Measurements from ENCODE around the gene MZT2B. TPM values are rescaled to one million over a fixed set of nuclear protein-coding genes. Genes with fewer than 3 reads are reported as not detected.
"Not testable (repeated sequence)": the region's sequence is repeated elsewhere in the genome, so short reads cannot be mapped to it uniquely, and the experiment has no call there.

Gene MZT2B
- polyA plus RNA-seq, 3 donors = 57.2 to 81.4 (median 70.4) TPM

- not testable (repeated sequence) for DNase-seq (ENCODE audit: low read depth in 3 of 3, low spot score in 2 of 3)
Observed at GRCh38 chr2:130152136-130152815, 29.8 kb upstream of the MZT2B start.

GRCh38 chr2:130152816-130153595, 29.1 kb upstream of the MZT2B start:
- no peak for DNase-seq (ENCODE audit: low read depth in 3 of 3, low spot score in 2 of 3)

GRCh38 chr2:130153721-130154422, 28.2 kb upstream of the MZT2B start:
- not testable (repeated sequence) for DNase-seq (ENCODE audit: low read depth in 3 of 3, low spot score in 2 of 3)

GRCh38 chr2:130154423-130154770, 27.7 kb upstream of the MZT2B start:
- DNase-seq (ENCODE audit: low read depth in 3 of 3, low spot score in 2 of 3) = not testable (repeated sequence)

GRCh38 chr2:130154773-130155765, 27.0 kb upstream of the MZT2B start:
- no peak for DNase-seq (ENCODE audit: low read depth in 3 of 3, low spot score in 2 of 3)

- DNase-seq (ENCODE audit: low read depth in 3 of 3, low spot score in 2 of 3) = not testable (repeated sequence)
Observed at GRCh38 chr2:130155956-130156623, 26.0 kb upstream of the MZT2B start.

- DNase-seq (ENCODE audit: low read depth in 3 of 3, low spot score in 2 of 3) = no peak
Observed at GRCh38 chr2:130156624-130157004, 25.4 kb upstream of the MZT2B start.

- DNase-seq (ENCODE audit: low read depth in 3 of 3, low spot score in 2 of 3) = not testable (repeated sequence)
Observed at GRCh38 chr2:130157354-130157753, 24.7 kb upstream of the MZT2B start.

- not testable (repeated sequence) for DNase-seq (ENCODE audit: low read depth in 3 of 3, low spot score in 2 of 3)
Observed at GRCh38 chr2:130157825-130158514, 24.1 kb upstream of the MZT2B start.

GRCh38 chr2:130158631-130159030, 23.4 kb upstream of the MZT2B start:
- no peak for DNase-seq (ENCODE audit: low read depth in 3 of 3, low spot score in 2 of 3)

- not testable (repeated sequence) for DNase-seq (ENCODE audit: low read depth in 3 of 3, low spot score in 2 of 3)
Observed at GRCh38 chr2:130159376-130159775, 22.7 kb upstream of the MZT2B start.

GRCh38 chr2:130160131-130160530, 21.9 kb upstream of the MZT2B start:
- DNase-seq (ENCODE audit: low read depth in 3 of 3, low spot score in 2 of 3) = no peak

- not testable (repeated sequence) for DNase-seq (ENCODE audit: low read depth in 3 of 3, low spot score in 2 of 3)
Observed at GRCh38 chr2:130160838-130161705, 21.0 kb upstream of the MZT2B start.

- not testable (repeated sequence) for DNase-seq (ENCODE audit: low read depth in 3 of 3, low spot score in 2 of 3)
Observed at GRCh38 chr2:130162486-130162885, 19.6 kb upstream of the MZT2B start.

- DNase-seq (ENCODE audit: low read depth in 3 of 3, low spot score in 2 of 3) = no peak
Observed at GRCh38 chr2:130162968-130163367, 19.1 kb upstream of the MZT2B start.

- DNase-seq (ENCODE audit: low read depth in 3 of 3, low spot score in 2 of 3) = no peak
Observed at GRCh38 chr2:130165293-130166016, 16.6 kb upstream of the MZT2B start.

GRCh38 chr2:130166611-130167010, 15.5 kb upstream of the MZT2B start:
- not testable (repeated sequence) for DNase-seq (ENCODE audit: low read depth in 3 of 3, low spot score in 2 of 3)

- not testable (repeated sequence) for DNase-seq (ENCODE audit: low read depth in 3 of 3, low spot score in 2 of 3)
Observed at GRCh38 chr2:130169163-130169562, 12.9 kb upstream of the MZT2B start.

Measured in right renal cortex interstitium (tissue), 3 donors.